ENCODE measurements around the gene CDH12.
"Not testable (repeated sequence)": the region's sequence is repeated elsewhere in the genome, so short reads cannot be mapped to it uniquely, and the experiment has no call there.

Gene CDH12

GRCh38 chr5:22549876-22550671 lies 303.1 kb downstream of the CDH12 start:
- no peak for DNase-seq

GRCh38 chr5:22542340-22542739 lies 310.8 kb downstream of the CDH12 start:
- DNase-seq, result no peak

- no peak for DNase-seq
Measured at GRCh38 chr5:22541037-22541436, 312.1 kb downstream of the CDH12 start.

GRCh38 chr5:22539762-22540161 lies 313.4 kb downstream of the CDH12 start:
- no peak for DNase-seq

GRCh38 chr5:22531986-22532385 lies 321.2 kb downstream of the CDH12 start:
- DNase-seq, result no peak

GRCh38 chr5:22521521-22521920 lies 331.6 kb downstream of the CDH12 start:
- no peak for DNase-seq

- DNase-seq, result not testable (repeated sequence)
Measured at GRCh38 chr5:22516497-22516896, 336.6 kb downstream of the CDH12 start.

GRCh38 chr5:22514231-22514630 lies 338.9 kb downstream of the CDH12 start:
- no peak for DNase-seq

- no peak for DNase-seq
Measured at GRCh38 chr5:22505891-22506290, 347.3 kb downstream of the CDH12 start.

- no peak for DNase-seq
Measured at GRCh38 chr5:22504411-22504810, 348.7 kb downstream of the CDH12 start.

GRCh38 chr5:22500556-22500955 lies 352.6 kb downstream of the CDH12 start:
- no peak for DNase-seq

- no peak for DNase-seq
Measured at GRCh38 chr5:22496666-22497065, 356.5 kb downstream of the CDH12 start.

GRCh38 chr5:22495016-22495720 lies 358.0 kb downstream of the CDH12 start:
- DNase-seq, result no peak

- DNase-seq, result no peak
Measured at GRCh38 chr5:22488427-22488826, 364.7 kb downstream of the CDH12 start.

GRCh38 chr5:22480305-22480704 lies 372.8 kb downstream of the CDH12 start:
- no peak for DNase-seq

- no peak for DNase-seq
Measured at GRCh38 chr5:22473886-22474285, 379.3 kb downstream of the CDH12 start.

- DNase-seq, result no peak
Measured at GRCh38 chr5:22471154-22471553, 382.0 kb downstream of the CDH12 start.

- DNase-seq, result no peak
Measured at GRCh38 chr5:22470408-22470807, 382.7 kb downstream of the CDH12 start.

- DNase-seq, result no peak
Measured at GRCh38 chr5:22465616-22466015, 387.5 kb downstream of the CDH12 start.

GRCh38 chr5:22465177-22465576 lies 388.0 kb downstream of the CDH12 start:
- no peak for DNase-seq

- no peak for DNase-seq
Measured at GRCh38 chr5:22460189-22460588, 393.0 kb downstream of the CDH12 start.

GRCh38 chr5:22432905-22433304 lies 420.2 kb downstream of the CDH12 start:
- no peak for DNase-seq

GRCh38 chr5:22431840-22432239 lies 421.3 kb downstream of the CDH12 start:
- no peak for DNase-seq

GRCh38 chr5:22431406-22431805 lies 421.7 kb downstream of the CDH12 start:
- no peak for DNase-seq

All from activated CD4-positive, alpha-beta T cell treated with anti-CD3 and anti-CD28 coated beads, Interleukin-10, Interleukin-2, amounts not matched to agents 100 ng/mL and 50 ng/mL, durations not matched to agents 16 hours and 8 hours (primary cell).